HEK293 (cell line): ENCODE measurements around the gene DPYSL4.
A peak's percentile ranks its signal among the peaks of the same experiment; 100 is the strongest.

Source experiments
- CTCF ChIP-seq: fragments of 450-650 bp; formaldehyde crosslinking; IDR thresholded peaks from 2 replicates; pipeline ENCODE4 v1.5.1; 2016; ENCODE audit warnings: missing biosample characterization, missing genetic modification characterization
- SCRT2 ChIP-seq: fragments of 450-650 bp; formaldehyde crosslinking; IDR thresholded peaks from 2 replicates; pipeline ENCODE4 v1.5.1; 2016; ENCODE audit warnings: missing biosample characterization, missing genetic modification characterization
- ZFP37 ChIP-seq: fragments of 450-650 bp; formaldehyde crosslinking; IDR thresholded peaks from 2 replicates; pipeline ENCODE4 v1.5.1; 2016; ENCODE audit warnings: missing biosample characterization, missing genetic modification characterization
- ZNF132 ChIP-seq: fragments of 450-650 bp; formaldehyde crosslinking; IDR thresholded peaks from 2 replicates; pipeline ENCODE4 v1.5.1; 2017; ENCODE audit warnings: missing biosample characterization, missing genetic modification characterization, borderline replicate concordance
- ZNF202 ChIP-seq: fragments of 450-650 bp; formaldehyde crosslinking; IDR thresholded peaks from 2 replicates; pipeline ENCODE4 v1.5.1; 2016; ENCODE audit warnings: missing biosample characterization, missing genetic modification characterization, borderline replicate concordance

- TF ChIP-seq ZNF202 (tag by site-specific recombination): no peak
- no peak for TF ChIP-seq ZFP37 (tag by site-specific recombination)
- peak; percentile 68; the same call in 1 of the 2 replicates for TF ChIP-seq SCRT2 (tag by site-specific recombination)
- no peak for TF ChIP-seq ZNF132 (tag by site-specific recombination)
- TF ChIP-seq CTCF (tag by site-specific recombination): peak; percentile 71
Measured at GRCh38 chr10:132163278-132163765, 23.4 kb upstream of the DPYSL4 start.
